Kidney (tissue), 14 donors: ENCODE results near the gene GMPR2. TPM values are rescaled to one million over a fixed set of nuclear protein-coding genes. Genes with fewer than 3 reads are reported as not detected.

Experiments used
- DNase-seq, 5 donors: peaks; one replicate each; pipeline ENCODE4 v3.0.0-alpha.2; 2013 to 2020
- FAIRE-seq: peaks from 2 replicates; lab custom pipeline; 2012; peaks lifted over from hg19 to GRCh38; lab: Jason Lieb, UNC
- H3K27ac ChIP-seq, 2 donors: one replicate each; pipeline ENCODE4 v1.7.0; 2013; ENCODE audit warnings: low read depth in 2 of 2, low read length in 2 of 2, inconsistent platforms in 1 of 2
- H3K27me3 ChIP-seq: one replicate; pipeline ENCODE4 v1.7.1; 2013; ENCODE audit warnings: low read length, inconsistent platforms; ENCODE audit not compliant: control insufficient read depth, insufficient read depth
- H3K36me3 ChIP-seq, 3 donors: one replicate each; pipeline versions ENCODE4 v1.7.0 to v1.7.1; 2013; ENCODE audit warnings: low read length in 3 of 3, control low read depth in 1 of 3, inconsistent platforms in 1 of 3; ENCODE audit not compliant: insufficient read depth in 3 of 3, control insufficient read depth in 2 of 3
- H3K4me1 ChIP-seq, 3 donors: one replicate each; pipeline versions ENCODE4 v1.7.0 to v1.7.1; 2013; ENCODE audit warnings: low read length in 3 of 3, inconsistent platforms in 1 of 3, low read depth in 1 of 3; ENCODE audit not compliant: control insufficient read depth in 2 of 3, insufficient read depth in 2 of 3
- H3K4me3 ChIP-seq, 3 donors: one replicate each; pipeline versions ENCODE4 v1.7.0 to v1.8.1; 2013; ENCODE audit warnings: low read length in 3 of 3, control low read depth in 1 of 3, inconsistent platforms in 1 of 3
- H3K9ac ChIP-seq, 3 donors: one replicate each; pipeline versions ENCODE4 v1.7.0 to v1.7.1; 2013; ENCODE audit warnings: low read length in 3 of 3, control low read depth in 1 of 3, inconsistent platforms in 1 of 3
- H3K9me3 ChIP-seq, 3 donors: one replicate each; pipeline versions ENCODE4 v1.7.0 to v1.7.1; 2013; ENCODE audit warnings: low read length in 3 of 3, control low read depth in 1 of 3, inconsistent platforms in 1 of 3; ENCODE audit not compliant: control insufficient read depth in 2 of 3, insufficient read depth in 1 of 3
- CTCF ChIP-seq: IDR thresholded peaks from 3 replicates; pipeline ENCODE4 v1.5.1; 2012; ENCODE audit warnings: mild to moderate bottlenecking, moderate library complexity, borderline replicate concordance; ENCODE audit not compliant: insufficient read depth; ENCODE audit errors: extremely low read depth
- intact Hi-C: fragments of 100-400 bp; cut with DNase I; formaldehyde crosslinking; loops from one replicate; pipeline ENCODE4 v1.11.1; 2022
- polyA plus RNA-seq: library from polyadenylated mRNA; stranded (reverse); fragments of 350-450 nt; fragmentation: Illumina TruSeq; extraction: RNeasy Lipid Tissue Mini Kit (QIAGEN cat#74804); gene quantifications from one replicate; pipeline ENCODE4 v1.2.3, GENCODE V29; 2014; ENCODE audit warnings: low read depth, low replicate concordance; ENCODE audit not compliant: insufficient read depth
- total RNA-seq: library from RNA; stranded (reverse); fragmentation: NEBNext Ultra II Directional; extraction: Animal tissue kit (Norgen Biotek cat#: 25700); gene quantifications from one replicate; pipeline ENCODE4 v1.2.1, GENCODE V29; 2021
- donor health status: control.
- donor health status: control.
- donor health status: control.
- donor health status: control.
- donor health status: control.
- donor health status: DM: yes; HTN: yes; CAD: no.
- donor health status: Normal renal cell carcinoma (clear cell type).

Gene GMPR2
- total and polyA plus RNA-seq, 2 donors from 2014 or later = 75.0 to 92.5 TPM

- Histone ChIP-seq H3K9ac (no peak overlapping the region), H3K9me3 (no peaks in the 10 kb centered on the region), H3K27ac (no peak overlapping the region), H3K36me3 (no peaks in the 10 kb centered on the region), H3K4me1 (peaks cover 0 to 3% (median 0%) of the 10 kb centered on the region in 3 donors), H3K4me3 (no peak overlapping the region), H3K27me3 (no peaks in the 10 kb centered on the region)
- TF ChIP-seq CTCF = no peak
- DNase-seq (no peak), FAIRE-seq (no peak)
- intact Hi-C loops = no loop called here
Observed at GRCh38 chr14:24282736-24283135, 50.0 kb downstream of the GMPR2 start.

- H3K4me1 ChIP-seq = peaks cover 0 to 3% (median 0%) of the 10 kb centered on the region in 3 donors
- DNase-seq (no peak), FAIRE-seq (no peak)
- TF ChIP-seq CTCF = no peak
- intact Hi-C loops = no loop called here
- no peak overlapping the region for H3K27ac ChIP-seq
- H3K9me3 ChIP-seq = no peaks in the 10 kb centered on the region
- no peaks in the 10 kb centered on the region for H3K27me3 ChIP-seq
- no peak overlapping the region for H3K9ac ChIP-seq
- H3K36me3 ChIP-seq = no peaks in the 10 kb centered on the region
- H3K4me3 ChIP-seq = no peak overlapping the region
Observed at GRCh38 chr14:24283796-24284460, 51.2 kb downstream of the GMPR2 start.

- H3K36me3 ChIP-seq = peaks cover 0 to 3% (median 3%) of the 10 kb centered on the region in 3 donors
- intact Hi-C loops = no loop called here
- H3K4me3 ChIP-seq = no peak overlapping the region
- no peaks in the 10 kb centered on the region for H3K4me1 ChIP-seq
- no peak for TF ChIP-seq CTCF
- H3K9me3 ChIP-seq = no peaks in the 10 kb centered on the region
- no peaks in the 10 kb centered on the region for H3K27me3 ChIP-seq
- no peak for DNase-seq
- H3K27ac ChIP-seq = no peak overlapping the region
- no peak for FAIRE-seq
- H3K9ac ChIP-seq = no peak overlapping the region
Observed at GRCh38 chr14:24284501-24285035, 51.8 kb downstream of the GMPR2 start.
